ENCODE results near the gene NFKBIE.

Gene NFKBIE

GRCh38 chr6:44309631-44310030, 44.3 kb upstream of the NFKBIE start:
- DNase-seq (ENCODE audit: low read depth in 2 of 2) = no peak
- no peak overlapping the region for H3K4me3 ChIP-seq (replicated peaks in 1 of 2; ENCODE audit: low read depth in 2 of 2, low read length in 2 of 2)
- no peak for TF ChIP-seq CTCF (IDR thresholded peaks at IDR 0.05; ENCODE audit: low read depth, low read length)

DNA sequence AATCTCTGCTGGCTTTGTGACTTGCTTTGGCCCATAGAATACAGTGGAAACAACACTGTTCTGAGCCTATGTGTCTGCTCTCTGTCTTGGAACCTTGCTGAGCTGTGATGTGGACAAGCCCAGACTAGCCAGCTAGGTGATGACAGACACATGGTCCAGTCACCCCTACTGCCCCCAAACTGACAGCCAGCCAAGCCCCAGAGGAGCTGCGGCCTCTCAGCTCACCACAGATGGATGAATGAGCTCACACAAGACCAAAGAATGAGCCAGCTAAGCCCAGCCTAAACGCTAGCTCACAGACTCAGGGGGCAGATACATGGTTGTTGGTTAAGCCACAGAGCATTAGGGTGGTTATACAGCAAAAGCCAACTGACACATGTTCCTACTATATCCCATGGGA, 43.7 kb upstream of the NFKBIE start:
- H3K4me3 ChIP-seq (replicated peaks in 1 of 2; ENCODE audit: low read depth in 2 of 2, low read length in 2 of 2) = no peak overlapping the region
- DNase-seq (ENCODE audit: low read depth in 2 of 2) = peak; percentile 43 to 57
- no peak for TF ChIP-seq CTCF (IDR thresholded peaks at IDR 0.05; ENCODE audit: low read depth, low read length)

- no peak for DNase-seq (ENCODE audit: low read depth in 2 of 2)
- H3K4me3 ChIP-seq (replicated peaks in 1 of 2; ENCODE audit: low read depth in 2 of 2, low read length in 2 of 2) = no peak overlapping the region
- TF ChIP-seq CTCF (IDR thresholded peaks at IDR 0.05; ENCODE audit: low read depth, low read length) = no peak
Observed at GRCh38 chr6:44307217-44307616, 41.9 kb upstream of the NFKBIE start.

DNA sequence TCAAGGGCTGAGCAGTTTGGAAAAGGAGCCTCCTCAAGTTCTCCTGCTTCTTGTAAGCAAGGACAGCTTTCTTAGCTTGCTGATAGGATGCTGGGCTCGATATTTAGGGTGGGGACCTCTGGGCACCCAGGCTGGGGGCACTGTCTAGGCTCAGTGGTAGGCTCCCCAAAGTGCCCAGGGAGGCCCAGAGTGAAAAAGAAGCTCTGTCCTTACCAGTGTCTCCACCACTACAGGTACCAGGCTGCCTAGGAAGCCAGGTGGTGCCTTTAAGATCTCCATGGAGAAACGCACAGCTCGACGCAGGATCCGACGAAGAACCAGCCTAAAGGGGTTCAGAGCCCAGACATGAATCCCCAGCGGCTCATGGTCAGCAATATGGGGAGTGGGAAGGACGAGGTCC, 41.4 kb upstream of the NFKBIE start:
- H3K4me3 ChIP-seq (replicated peaks in 1 of 2; ENCODE audit: low read depth in 2 of 2, low read length in 2 of 2) = no peak overlapping the region
- no peak for TF ChIP-seq CTCF (IDR thresholded peaks at IDR 0.05; ENCODE audit: low read depth, low read length)
- no peak for DNase-seq (ENCODE audit: low read depth in 2 of 2)

- H3K4me3 ChIP-seq (replicated peaks in 1 of 2; ENCODE audit: low read depth in 2 of 2, low read length in 2 of 2) = no peak overlapping the region
- no peak for DNase-seq (ENCODE audit: low read depth in 2 of 2)
- TF ChIP-seq CTCF (IDR thresholded peaks at IDR 0.05; ENCODE audit: low read depth, low read length) = no peak
Observed at GRCh38 chr6:44305200-44305725, 39.9 kb upstream of the NFKBIE start.

DNA sequence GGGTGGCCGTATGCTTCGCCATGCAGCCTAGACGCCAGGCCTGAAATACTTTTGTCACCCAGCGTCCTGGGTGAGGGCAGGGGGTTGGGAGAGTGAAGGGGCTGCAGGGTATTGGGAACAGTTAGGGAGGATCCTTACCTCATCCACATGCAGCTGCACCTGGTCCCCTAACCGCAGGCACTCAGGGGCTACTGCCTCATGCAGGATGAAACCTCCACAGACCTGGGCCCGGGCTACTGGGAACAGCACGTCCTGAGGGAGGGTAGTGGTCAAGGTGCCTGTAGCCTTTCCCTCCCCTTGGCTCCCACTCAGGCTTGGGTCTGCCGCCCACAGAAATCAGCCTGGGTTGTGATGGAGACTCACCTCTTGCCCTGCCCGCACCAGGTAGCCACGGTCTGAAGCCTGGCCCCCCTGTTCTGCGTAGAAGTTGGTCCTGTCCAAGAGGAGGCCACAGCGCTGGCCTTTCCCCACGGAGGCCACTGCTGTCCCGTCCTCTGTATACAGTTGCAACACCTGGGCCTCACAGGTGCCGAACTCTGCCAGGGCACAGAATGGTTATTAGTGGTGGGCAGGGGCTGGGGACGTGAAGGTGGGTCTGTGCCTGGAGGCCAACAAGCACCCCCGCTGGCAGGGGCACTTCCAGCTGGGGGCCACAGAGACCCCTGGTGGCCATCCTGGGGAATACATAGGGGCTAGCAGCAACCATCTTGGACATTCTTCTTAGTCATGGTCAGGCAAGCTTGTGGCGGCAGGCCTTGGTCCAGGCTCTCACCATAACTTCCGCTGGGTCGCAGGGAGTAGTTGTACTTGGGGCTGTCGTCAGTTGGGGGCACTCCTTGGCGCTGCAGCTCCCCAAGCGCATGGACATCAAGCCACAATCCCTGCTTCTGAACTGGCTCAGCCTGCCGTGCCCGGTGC, 39.2 kb upstream of the NFKBIE start:
- peak; percentile 51 to 54 for DNase-seq (ENCODE audit: low read depth in 2 of 2)
- TF ChIP-seq CTCF (IDR thresholded peaks at IDR 0.05; ENCODE audit: low read depth, low read length) = peak; percentile 84

More for the DNA sequence above, 39.2 kb upstream of the NFKBIE start:
- no peak overlapping the region for H3K4me3 ChIP-seq (replicated peaks in 1 of 2; ENCODE audit: low read depth in 2 of 2, low read length in 2 of 2)

Data from cardiac fibroblast (primary cell).